HCT116 (cell line): ENCODE results near the gene CCNB2. TPM values are rescaled to one million over a fixed set of nuclear protein-coding genes. Genes with fewer than 3 reads are reported as not detected.

Experiments
- ATAC-seq: fragments of 200-7000 bp; cut with Tn5 transposase; 2 replicates; pipeline ENCODE4 v1.9.1; 2020; ENCODE audit warnings: mild to moderate bottlenecking, moderate library complexity
- BruUV-seq: library from RNA; stranded (reverse); fragments of 400-500 nt; replicated peaks from 2 replicates; lab custom pipeline; 2021; lab: Mats Ljungman, UMichigan
- CTCF ChIA-PET: fragments of 300-600 bp; sonication (Branson Sonifier 250); formaldehyde crosslinking; loops from one replicate; lab custom pipeline; 2021; ENCODE audit warnings: antibody characterized with exemption; lab: Charles Lee
- POLR2A ChIA-PET: fragments of 300-600, 350-600 bp; sonication (Branson Sonifier 250); formaldehyde crosslinking; loops from one replicate; lab custom pipeline; 2021; ENCODE audit warnings: antibody characterized with exemption; lab: Charles Lee
- RAD21 ChIA-PET, 2 experiments: fragments of 300-600 bp; sonication (Branson Sonifier 250); formaldehyde crosslinking; loops; one replicate each; lab custom pipeline; 2023; ENCODE audit warnings: low total read pairs in 2 of 2; ENCODE audit not compliant: uncharacterized antibody in 2 of 2, unreplicated experiment in 2 of 2, low non-redundant PET in 1 of 2; lab: Charles Lee
- DNase-seq: peaks from one replicate; pipeline ENCODE4 v3.0.0-alpha.2; 2010; ENCODE audit warnings: low read depth, low spot score
- H2AFZ ChIP-seq: fragments of 200-600 bp; shearing (Covaris generic), sonication (generic); 2 replicates; pipeline ENCODE4 v1.6.1; 2017; ENCODE audit warnings: low read depth, mixed run types, mixed read lengths, antibody characterized with exemption, low read length; ENCODE audit not compliant: poor library complexity, severe bottlenecking
- H3K27ac ChIP-seq: 2 replicates; pipeline ENCODE4 v1.5.1; 2012; ENCODE audit warnings: low read depth, low read length
- H3K27me3 ChIP-seq: fragments of 200-600 bp; sonication (generic); 2 replicates; pipeline ENCODE4 v1.6.1; 2016; ENCODE audit warnings: mixed run types, low read length, mixed read lengths; ENCODE audit not compliant: insufficient read depth
- H3K36me3 ChIP-seq, 2 experiments: fragments of 200-500 bp in 1 of 2; fragments of 200-600 bp in 1 of 2; sonication (Bioruptor generic) in 1 of 2; sonication (generic) in 1 of 2; 2 replicates each; pipeline versions ENCODE4 v1.5.1 to v1.6.1; 2014 to 2016; ENCODE audit warnings: low read length in 2 of 2, inconsistent platforms in 1 of 2, mixed read lengths in 1 of 2, mixed run types in 1 of 2; ENCODE audit not compliant: insufficient read depth in 2 of 2, control insufficient read depth in 1 of 2
- H3K4me1 ChIP-seq, 2 experiments: fragments of 200-600 bp in 1 of 2; sonication (generic) in 1 of 2; 2 replicates each; pipeline versions ENCODE4 v1.5.1 to v1.6.1; 2012 to 2017; ENCODE audit warnings: low read length in 2 of 2, inconsistent platforms in 1 of 2, mild to moderate bottlenecking in 1 of 2, mixed read lengths in 1 of 2, mixed run types in 1 of 2, moderate library complexity in 1 of 2; ENCODE audit not compliant: insufficient read depth in 2 of 2, control insufficient read depth in 1 of 2
- H3K4me2 ChIP-seq: fragments of 200-600 bp; sonication (generic); 2 replicates; pipeline ENCODE4 v1.6.1; 2017; ENCODE audit warnings: mixed run types, low read length, mixed read lengths
- H3K4me3 ChIP-seq, 2 experiments: fragments of 200-600 bp in 1 of 2; sonication (generic) in 1 of 2; replicated peaks in 1 of 2; 2 replicates each; pipeline ENCODE4 v1.5.1; 2011 to 2016; ENCODE audit warnings: low read length in 2 of 2, control low read depth in 1 of 2, low read depth in 1 of 2, mild to moderate bottlenecking in 1 of 2, mixed read lengths in 1 of 2, mixed run types in 1 of 2
- H3K79me2 ChIP-seq: fragments of 200-600 bp; sonication (generic); 2 replicates; pipeline ENCODE4 v1.6.1; 2017; ENCODE audit warnings: mild to moderate bottlenecking, mixed run types, low read length, moderate library complexity, mixed read lengths; ENCODE audit not compliant: insufficient read depth
- H3K9ac ChIP-seq: fragments of 200-600 bp; sonication (generic); 2 replicates; pipeline ENCODE4 v1.6.1; 2016; ENCODE audit warnings: low read length, mixed read lengths
- H3K9me2 ChIP-seq: fragments of 200-600 bp; sonication (generic), shearing (Covaris generic); 2 replicates; pipeline ENCODE4 v1.6.1; 2017; ENCODE audit warnings: mixed run types, mild to moderate bottlenecking, moderate library complexity; ENCODE audit not compliant: insufficient read depth
- H3K9me3 ChIP-seq, 2 experiments: fragments of 200-500 bp in 1 of 2; fragments of 200-600 bp in 1 of 2; sonication (Bioruptor generic) in 1 of 2; sonication (generic) in 1 of 2; 2 replicates each; pipeline ENCODE4 v1.6.1; 2014 to 2017; ENCODE audit warnings: low read length in 2 of 2, mixed read lengths in 2 of 2, inconsistent platforms in 1 of 2, low read depth in 1 of 2, mild to moderate bottlenecking in 1 of 2, mixed run types in 1 of 2, moderate library complexity in 1 of 2; ENCODE audit not compliant: control insufficient read depth in 1 of 2, insufficient read depth in 1 of 2
- H4K20me1 ChIP-seq: fragments of 200-600 bp; sonication (generic), shearing (Covaris generic); 2 replicates; pipeline ENCODE4 v1.6.1; 2017; ENCODE audit warnings: mixed run types, mild to moderate bottlenecking, moderate library complexity; ENCODE audit not compliant: insufficient read depth
- CBX3 ChIP-seq: IDR thresholded peaks from 2 replicates; pipeline ENCODE4 v1.6.1; 2012; ENCODE audit warnings: low read depth
- CEBPB ChIP-seq: IDR thresholded peaks from 2 replicates; pipeline ENCODE4 v1.6.1; 2012; ENCODE audit warnings: low read depth
- EGR1 ChIP-seq: IDR thresholded peaks from 2 replicates; pipeline ENCODE4 v1.6.1; 2012; ENCODE audit warnings: low read depth
- ELF1 ChIP-seq: IDR thresholded peaks from 2 replicates; pipeline ENCODE4 v1.6.1; 2012; ENCODE audit warnings: low read depth, borderline replicate concordance
- EZH2 ChIP-seq: fragments of 200-600 bp; sonication (generic); IDR thresholded peaks from 2 replicates; pipeline ENCODE4 v1.6.1; 2017; ENCODE audit warnings: antibody characterized with exemption, mixed run types
- EZH2phosphoT487 ChIP-seq: fragments of 200-600 bp; IDR thresholded peaks from 2 replicates; pipeline ENCODE4 v1.6.1; 2018; ENCODE audit warnings: antibody characterized with exemption, borderline replicate concordance
- JUND ChIP-seq: IDR thresholded peaks from 2 replicates; pipeline ENCODE4 v1.6.1; 2012
- POLR2AphosphoS5 ChIP-seq: IDR thresholded peaks from 2 replicates; pipeline ENCODE4 v1.6.1; 2011; ENCODE audit warnings: mild to moderate bottlenecking, low read depth, low read length, moderate library complexity
- RAD21 ChIP-seq: IDR thresholded peaks from 2 replicates; pipeline ENCODE4 v1.6.1; 2012; ENCODE audit warnings: low read depth, mild to moderate bottlenecking
- SIN3A ChIP-seq: IDR thresholded peaks from 2 replicates; pipeline ENCODE4 v1.6.1; 2012; ENCODE audit warnings: low read depth
- SP1 ChIP-seq: IDR thresholded peaks from 2 replicates; pipeline ENCODE4 v1.6.1; 2012; ENCODE audit warnings: low read depth
- SRF ChIP-seq: IDR thresholded peaks from 2 replicates; pipeline ENCODE4 v1.6.1; 2012; ENCODE audit warnings: low read depth
- YY1 ChIP-seq: IDR thresholded peaks from 2 replicates; pipeline ENCODE4 v1.6.1; 2011; ENCODE audit warnings: low read length, low read depth, moderate library complexity, mild to moderate bottlenecking; ENCODE audit not compliant: insufficient replicate concordance; ENCODE audit errors: extremely low read depth
- ZNF274 ChIP-seq: fragments of 200-500 bp; sonication (Bioruptor generic); IDR thresholded peaks from 2 replicates; pipeline ENCODE4 v1.6.1; 2014; ENCODE audit warnings: mild to moderate bottlenecking, low read depth, low read length, inconsistent platforms
- intact Hi-C: fragments of 100-400 bp; cut with micrococcal nuclease; formaldehyde crosslinking; loops from 2 replicates; pipeline ENCODE4 v1.10.0; 2022
- total RNA-seq: library from RNA; stranded (reverse); gene quantifications from one replicate; pipeline ENCODE4 v1.2.1, GENCODE V29; 2021; ENCODE audit not compliant: unreplicated experiment
- TF ChIP-seq, protein P1 (sequence below): IDR thresholded peaks from 2 replicates; pipeline ENCODE4 v1.6.1; 2011; ENCODE audit warnings: mild to moderate bottlenecking, low read length, moderate library complexity; ENCODE audit not compliant: insufficient replicate concordance; ENCODE audit errors: extremely low read depth
- TF ChIP-seq, protein P2 (sequence below): IDR thresholded peaks from 2 replicates; pipeline ENCODE4 v1.6.1; 2012; ENCODE audit warnings: low read depth
- TF ChIP-seq, protein P3 (sequence below): IDR thresholded peaks from 2 replicates; pipeline ENCODE4 v1.6.1; 2012

CCNB2 gene
- total RNA-seq, 1 experiment from 2014 or later, result 88.7 TPM

DNA sequence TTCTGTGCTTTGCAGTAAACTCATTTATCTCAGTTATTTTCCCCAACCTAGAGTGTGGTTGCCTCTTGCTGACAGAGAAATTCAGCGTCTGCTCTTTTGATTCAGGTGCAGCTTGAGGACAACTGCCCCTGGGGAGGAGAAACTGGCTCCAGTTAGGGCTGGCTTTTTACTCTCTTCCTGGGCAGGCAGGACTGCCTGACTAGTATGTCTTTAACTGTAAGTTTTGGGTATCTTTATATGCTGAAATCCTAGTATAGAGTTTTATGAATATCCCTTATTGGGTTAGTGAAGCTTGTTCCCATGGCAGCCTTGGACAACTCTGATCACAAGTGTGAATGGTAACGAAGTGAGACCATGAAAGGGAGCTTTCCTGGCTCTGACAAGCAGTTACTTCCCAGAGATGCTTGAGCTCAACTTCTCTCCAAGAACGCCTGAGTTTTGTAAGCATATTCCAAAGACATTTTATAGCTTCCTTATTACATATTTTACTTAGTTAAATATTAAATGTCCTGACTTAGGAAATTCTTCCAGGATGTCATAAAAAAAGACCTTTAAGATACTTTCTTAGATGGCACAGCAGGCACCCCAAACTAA is 27.1 kb downstream of the CCNB2 start (continued):
- TF ChIP-seq, protein P1, sequence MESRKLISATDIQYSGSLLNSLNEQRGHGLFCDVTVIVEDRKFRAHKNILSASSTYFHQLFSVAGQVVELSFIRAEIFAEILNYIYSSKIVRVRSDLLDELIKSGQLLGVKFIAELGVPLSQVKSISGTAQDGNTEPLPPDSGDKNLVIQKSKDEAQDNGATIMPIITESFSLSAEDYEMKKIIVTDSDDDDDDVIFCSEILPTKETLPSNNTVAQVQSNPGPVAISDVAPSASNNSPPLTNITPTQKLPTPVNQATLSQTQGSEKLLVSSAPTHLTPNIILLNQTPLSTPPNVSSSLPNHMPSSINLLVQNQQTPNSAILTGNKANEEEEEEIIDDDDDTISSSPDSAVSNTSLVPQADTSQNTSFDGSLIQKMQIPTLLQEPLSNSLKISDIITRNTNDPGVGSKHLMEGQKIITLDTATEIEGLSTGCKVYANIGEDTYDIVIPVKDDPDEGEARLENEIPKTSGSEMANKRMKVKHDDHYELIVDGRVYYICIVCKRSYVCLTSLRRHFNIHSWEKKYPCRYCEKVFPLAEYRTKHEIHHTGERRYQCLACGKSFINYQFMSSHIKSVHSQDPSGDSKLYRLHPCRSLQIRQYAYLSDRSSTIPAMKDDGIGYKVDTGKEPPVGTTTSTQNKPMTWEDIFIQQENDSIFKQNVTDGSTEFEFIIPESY, result no peak
- TF ChIP-seq JUND, result no peak
- TF ChIP-seq SRF, result no peak
- no peak for TF ChIP-seq ELF1
- TF ChIP-seq CBX3, result no peak
- TF ChIP-seq EGR1, result no peak

DNA sequence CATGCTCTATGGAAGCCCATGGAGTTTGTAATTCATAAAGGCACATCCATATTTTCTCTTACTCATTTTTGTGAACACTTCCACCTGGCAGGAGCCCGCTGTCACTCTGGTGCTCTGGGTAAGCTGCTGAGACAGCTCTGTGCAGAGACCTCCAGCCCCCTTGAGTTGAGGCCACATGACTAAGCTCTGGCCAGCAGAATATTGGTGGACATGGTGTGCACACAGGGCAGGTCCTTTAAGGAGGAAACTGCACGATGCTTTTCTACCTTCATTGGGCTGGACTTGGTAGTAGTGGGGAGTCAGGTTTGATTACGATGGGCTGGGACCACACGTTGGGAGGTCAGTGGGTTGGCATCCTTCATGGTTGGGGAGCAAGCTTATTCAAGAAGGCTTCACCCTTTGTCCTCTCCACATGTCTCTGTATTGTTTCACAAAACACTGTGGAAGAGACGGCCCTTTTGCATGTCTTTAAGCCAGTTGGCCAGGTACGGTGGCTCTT is 29.0 kb downstream of the CCNB2 start:
- no peaks in the 10 kb centered on the region for H4K20me1 ChIP-seq
- DNase-seq, result no peak
- intact Hi-C loops, result loop anchor here (10.0 kb wide), 1 partner anchor 909 kb away; no protein-coding TSS in a partner anchor
- H3K9me2 ChIP-seq, result no peaks in the 10 kb centered on the region
- no peaks in the 10 kb centered on the region for H3K4me1 ChIP-seq
- ChIA-PET RAD21 (no interaction called here), POLR2A (no interaction called here), CTCF (no interaction called here)
- no peak overlapping the region for H3K27ac ChIP-seq
- H3K4me2 ChIP-seq, result no peak overlapping the region
- H3K79me2 ChIP-seq, result peaks cover 23% of the 10 kb centered on the region
- no peak overlapping the region for H2AFZ ChIP-seq
- H3K4me3 ChIP-seq, result no peak overlapping the region
- BruUV-seq, result no TSS peak
- H3K9me3 ChIP-seq, result no peaks in the 10 kb centered on the region; a peak in 1 of 4 replicates
- H3K9ac ChIP-seq, result no peak overlapping the region
- peaks cover 17 to 41% of the 10 kb centered on the region in 2 experiments; a peak in 3 of 4 replicates for H3K36me3 ChIP-seq
- H3K27me3 ChIP-seq, result no peaks in the 10 kb centered on the region
- no peak for ATAC-seq
- TF ChIP-seq YY1 (no peak), EGR1 (no peak), ELF1 (no peak), EZH2 (no peak), SIN3A (0 out of 2 replicates have a peak, but pooled peaks have one; percentile 28), JUND (0 out of 2 replicates have a peak, but pooled peaks have one; percentile 15), ZNF274 (no peak), EZH2phosphoT487 (no peak), SP1 (no peak), POLR2AphosphoS5 (peak; percentile 33; the same call in 1 of the 2 replicates), RAD21 (no peak), CEBPB (no peak)
- TF ChIP-seq, protein P2, sequence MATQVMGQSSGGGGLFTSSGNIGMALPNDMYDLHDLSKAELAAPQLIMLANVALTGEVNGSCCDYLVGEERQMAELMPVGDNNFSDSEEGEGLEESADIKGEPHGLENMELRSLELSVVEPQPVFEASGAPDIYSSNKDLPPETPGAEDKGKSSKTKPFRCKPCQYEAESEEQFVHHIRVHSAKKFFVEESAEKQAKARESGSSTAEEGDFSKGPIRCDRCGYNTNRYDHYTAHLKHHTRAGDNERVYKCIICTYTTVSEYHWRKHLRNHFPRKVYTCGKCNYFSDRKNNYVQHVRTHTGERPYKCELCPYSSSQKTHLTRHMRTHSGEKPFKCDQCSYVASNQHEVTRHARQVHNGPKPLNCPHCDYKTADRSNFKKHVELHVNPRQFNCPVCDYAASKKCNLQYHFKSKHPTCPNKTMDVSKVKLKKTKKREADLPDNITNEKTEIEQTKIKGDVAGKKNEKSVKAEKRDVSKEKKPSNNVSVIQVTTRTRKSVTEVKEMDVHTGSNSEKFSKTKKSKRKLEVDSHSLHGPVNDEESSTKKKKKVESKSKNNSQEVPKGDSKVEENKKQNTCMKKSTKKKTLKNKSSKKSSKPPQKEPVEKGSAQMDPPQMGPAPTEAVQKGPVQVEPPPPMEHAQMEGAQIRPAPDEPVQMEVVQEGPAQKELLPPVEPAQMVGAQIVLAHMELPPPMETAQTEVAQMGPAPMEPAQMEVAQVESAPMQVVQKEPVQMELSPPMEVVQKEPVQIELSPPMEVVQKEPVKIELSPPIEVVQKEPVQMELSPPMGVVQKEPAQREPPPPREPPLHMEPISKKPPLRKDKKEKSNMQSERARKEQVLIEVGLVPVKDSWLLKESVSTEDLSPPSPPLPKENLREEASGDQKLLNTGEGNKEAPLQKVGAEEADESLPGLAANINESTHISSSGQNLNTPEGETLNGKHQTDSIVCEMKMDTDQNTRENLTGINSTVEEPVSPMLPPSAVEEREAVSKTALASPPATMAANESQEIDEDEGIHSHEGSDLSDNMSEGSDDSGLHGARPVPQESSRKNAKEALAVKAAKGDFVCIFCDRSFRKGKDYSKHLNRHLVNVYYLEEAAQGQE, result no peak
- TF ChIP-seq, protein P3, sequence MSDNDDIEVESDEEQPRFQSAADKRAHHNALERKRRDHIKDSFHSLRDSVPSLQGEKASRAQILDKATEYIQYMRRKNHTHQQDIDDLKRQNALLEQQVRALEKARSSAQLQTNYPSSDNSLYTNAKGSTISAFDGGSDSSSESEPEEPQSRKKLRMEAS, result no peak
